GM18520 (cell line): ENCODE data around the gene ATP8A2.

Source experiments
- ATAC-seq: cut with Tn5 transposase; IDR thresholded peaks from one replicate; pipeline ENCODE4 v1.9.1; 2021; ENCODE audit not compliant: unreplicated experiment

Gene ATP8A2

GRCh38 chr13:25380741-25381324 is 9.1 kb downstream of the ATP8A2 start:
- no peak for ATAC-seq

GRCh38 chr13:25384758-25385410 is 13.1 kb downstream of the ATP8A2 start:
- ATAC-seq, result no peak

GRCh38 chr13:25391932-25392331 is 20.2 kb downstream of the ATP8A2 start:
- no peak for ATAC-seq

- no peak for ATAC-seq
Measured at GRCh38 chr13:25394402-25395060, 22.8 kb downstream of the ATP8A2 start.

GRCh38 chr13:25397763-25398162 is 26.0 kb downstream of the ATP8A2 start:
- ATAC-seq, result no peak

- no peak for ATAC-seq
Measured at GRCh38 chr13:25400925-25401324, 29.2 kb downstream of the ATP8A2 start.

GRCh38 chr13:25401958-25402357 is 30.2 kb downstream of the ATP8A2 start:
- ATAC-seq, result no peak

GRCh38 chr13:25406377-25406776 is 34.6 kb downstream of the ATP8A2 start:
- no peak for ATAC-seq

- ATAC-seq, result no peak
Measured at GRCh38 chr13:25409938-25410337, 38.2 kb downstream of the ATP8A2 start.

GRCh38 chr13:25415241-25415640 is 43.5 kb downstream of the ATP8A2 start:
- no peak for ATAC-seq

GRCh38 chr13:25417535-25417934 is 45.8 kb downstream of the ATP8A2 start:
- no peak for ATAC-seq

- no peak for ATAC-seq
Measured at GRCh38 chr13:25420161-25420560, 48.4 kb downstream of the ATP8A2 start.

GRCh38 chr13:25421612-25422011 is 49.8 kb downstream of the ATP8A2 start:
- no peak for ATAC-seq

GRCh38 chr13:25422153-25422552 is 50.4 kb downstream of the ATP8A2 start:
- no peak for ATAC-seq

GRCh38 chr13:25423831-25424230 is 52.1 kb downstream of the ATP8A2 start:
- ATAC-seq, result no peak

GRCh38 chr13:25429466-25429865 is 57.7 kb downstream of the ATP8A2 start:
- ATAC-seq, result no peak

GRCh38 chr13:25432691-25433090 is 60.9 kb downstream of the ATP8A2 start:
- no peak for ATAC-seq

- ATAC-seq, result no peak
Measured at GRCh38 chr13:25440061-25440460, 68.3 kb downstream of the ATP8A2 start.

GRCh38 chr13:25446261-25446660 is 74.5 kb downstream of the ATP8A2 start:
- ATAC-seq, result no peak

- no peak for ATAC-seq
Measured at GRCh38 chr13:25447396-25447795, 75.6 kb downstream of the ATP8A2 start.

- ATAC-seq, result no peak
Measured at GRCh38 chr13:25453850-25454365, 82.1 kb downstream of the ATP8A2 start.

GRCh38 chr13:25455146-25455545 is 83.4 kb downstream of the ATP8A2 start:
- no peak for ATAC-seq
